ENCODE data around the gene MISP. TPM values are rescaled to one million over a fixed set of nuclear protein-coding genes. Genes with fewer than 3 reads are reported as not detected.
"Not testable (repeated sequence)": the region's sequence is repeated elsewhere in the genome, so short reads cannot be mapped to it uniquely, and the experiment has no call there.

The MISP gene
- polyA plus RNA-seq, 1 of the 3 experiments (the other 2 are of a cell fraction) = 0.08 TPM

- no peaks in the 10 kb centered on the region for H3K4me1 ChIP-seq (ENCODE audit: control insufficient read depth in 1 of 2, insufficient read depth in 2 of 2, low read depth in 1 of 2, low read length in 1 of 2)
- H3K9me3 ChIP-seq = no peaks in the 10 kb centered on the region
- no peaks in the 10 kb centered on the region for H3F3A ChIP-seq (replicated peaks; ENCODE audit: insufficient read depth)
- H3K9me2 ChIP-seq = no peaks in the 10 kb centered on the region
- ChIA-PET POLR2A (no interaction called here), CTCF (interaction anchor here (1.3 to 1.7 kb wide), 4 partner anchors 8 to 219 kb away, joined by 3 to 7 read pairs (median 4); partner anchors contain the start of gene PALM)
- WGBS (ENCODE audit: low lambda C conversion rate) = 93% methylated on average over 24 of the region's 24 CpGs
- H3K36me3 ChIP-seq (replicated peaks in 1 of 2; ENCODE audit: control insufficient read depth in 1 of 2, insufficient read depth in 2 of 2, low read length in 1 of 2) = no peaks in the 10 kb centered on the region
- H2AFZ ChIP-seq (ENCODE audit: low read depth) = no peak overlapping the region
- no peak overlapping the region for H3K4me2 ChIP-seq
- H3K27ac ChIP-seq (ENCODE audit: low read depth in 2 of 2, low read length in 1 of 2) = no peak overlapping the region
- H3K27me3 ChIP-seq (ENCODE audit: insufficient read depth) = no peaks in the 10 kb centered on the region
- no peak overlapping the region for H3K4me3 ChIP-seq (ENCODE audit: low read depth in 2 of 2, low read length in 1 of 2)
- H3K9ac ChIP-seq = no peak overlapping the region
- no peaks in the 10 kb centered on the region for H4K20me1 ChIP-seq (ENCODE audit: insufficient read depth)
- no peak for DNase-seq
- no peak for TF ChIP-seq MEF2A (IDR thresholded peaks at IDR 0.05; ENCODE audit: borderline replicate concordance, low read depth)
- H3K79me2 ChIP-seq (ENCODE audit: insufficient read depth) = no peaks in the 10 kb centered on the region
Measured at GRCh38 chr19:742540-743075, 8.3 kb upstream of the MISP start.

- POLR2A ChIA-PET = no interaction called here
- no peak overlapping the region for H3K9ac ChIP-seq
- no peaks in the 10 kb centered on the region for H3K36me3 ChIP-seq (replicated peaks in 1 of 2; ENCODE audit: control insufficient read depth in 1 of 2, insufficient read depth in 2 of 2, low read length in 1 of 2)
- H3K4me2 ChIP-seq = no peak overlapping the region
- H3K9me2 ChIP-seq = no peaks in the 10 kb centered on the region
- H3K4me1 ChIP-seq (ENCODE audit: control insufficient read depth in 1 of 2, insufficient read depth in 2 of 2, low read depth in 1 of 2, low read length in 1 of 2) = no peaks in the 10 kb centered on the region
- H3K27ac ChIP-seq (ENCODE audit: low read depth in 2 of 2, low read length in 1 of 2) = no peak overlapping the region
- TF ChIP-seq EP300 (IDR thresholded peaks at IDR 0.05; ENCODE audit: borderline replicate concordance in 1 of 2, low read depth in 1 of 2, low read length in 1 of 2) (no peak), NRF1 (IDR thresholded peaks at IDR 0.05; ENCODE audit: low read depth, low read length) (no peak), USF1 (IDR thresholded peaks at IDR 0.05; ENCODE audit: borderline replicate concordance, low read depth) (no peak), POLR2AphosphoS5 (IDR thresholded peaks at IDR 0.05; ENCODE audit: low read depth, low read length) (no peak)
- H3K27me3 ChIP-seq (ENCODE audit: insufficient read depth) = no peaks in the 10 kb centered on the region
- H3F3A ChIP-seq (replicated peaks; ENCODE audit: insufficient read depth) = no peaks in the 10 kb centered on the region
- WGBS (ENCODE audit: low lambda C conversion rate) = 84% methylated on average over 8 of the region's 13 CpGs
- H3K79me2 ChIP-seq (ENCODE audit: insufficient read depth) = no peaks in the 10 kb centered on the region
- no peaks in the 10 kb centered on the region for H3K9me3 ChIP-seq
- H3K4me3 ChIP-seq (ENCODE audit: low read depth in 2 of 2, low read length in 1 of 2) = no peak overlapping the region; a peak in 1 of 4 replicates
- no peak overlapping the region for H2AFZ ChIP-seq (ENCODE audit: low read depth)
- CTCF ChIA-PET = interaction anchor here (1.7 kb wide), 1 partner anchor 9 kb away, joined by 7 read pairs; no protein-coding TSS in a partner anchor
- no peaks in the 10 kb centered on the region for H4K20me1 ChIP-seq (ENCODE audit: insufficient read depth)
- no peak for DNase-seq
Measured at GRCh38 chr19:743168-743687, 7.7 kb upstream of the MISP start.

GRCh38 chr19:745138-745537, 5.8 kb upstream of the MISP start:
- H3F3A ChIP-seq (replicated peaks; ENCODE audit: insufficient read depth); H2AFZ ChIP-seq (ENCODE audit: low read depth); H3K36me3 ChIP-seq (replicated peaks in 1 of 2; ENCODE audit: control insufficient read depth in 1 of 2, insufficient read depth in 2 of 2, low read length in 1 of 2); H3K9ac ChIP-seq; H4K20me1 ChIP-seq (ENCODE audit: insufficient read depth); DNase-seq; H3K9me2 ChIP-seq; H3K27me3 ChIP-seq (ENCODE audit: insufficient read depth); H3K4me2 ChIP-seq; POLR2A ChIA-PET; H3K4me3 ChIP-seq (ENCODE audit: low read depth in 2 of 2, low read length in 1 of 2); H3K4me1 ChIP-seq (ENCODE audit: control insufficient read depth in 1 of 2, insufficient read depth in 2 of 2, low read depth in 1 of 2, low read length in 1 of 2); H3K79me2 ChIP-seq (ENCODE audit: insufficient read depth); H3K9me3 ChIP-seq; H3K27ac ChIP-seq (ENCODE audit: low read depth in 2 of 2, low read length in 1 of 2): not testable (repeated sequence)
- CTCF ChIA-PET = interaction anchor here (0.8 to 1.0 kb wide), 2 partner anchors 11 to 112 kb away, joined by 3 read pairs; no protein-coding TSS in a partner anchor
- 59% methylated on average over 7 of the region's 7 CpGs for WGBS (ENCODE audit: low lambda C conversion rate)

Measured in SK-N-SH (cell line).